ENCODE results near the gene CNBD2. TPM values are rescaled to one million over a fixed set of nuclear protein-coding genes. Genes with fewer than 3 reads are reported as not detected.
"Not testable (repeated sequence)": the region's sequence is repeated elsewhere in the genome, so short reads cannot be mapped to it uniquely, and the experiment has no call there.

Gene CNBD2
- total RNA-seq, 1 donor from 2014 or later: 4.6 TPM

GRCh38 chr20:35972462-35972861 lies 4.1 kb downstream of the CNBD2 start:
- intact Hi-C loops (cut with micrococcal nuclease): no loop called here

GRCh38 chr20:35974256-35974655 lies 5.9 kb downstream of the CNBD2 start:
- intact Hi-C loops (cut with micrococcal nuclease): no loop called here

- intact Hi-C loops (cut with micrococcal nuclease): no loop called here
Measured at GRCh38 chr20:35975576-35976373, 7.4 kb downstream of the CNBD2 start.

- intact Hi-C loops (cut with micrococcal nuclease): no loop called here
Measured at GRCh38 chr20:35978041-35978513, 9.7 kb downstream of the CNBD2 start.

- intact Hi-C loops (cut with micrococcal nuclease): no loop called here
Measured at GRCh38 chr20:35979544-35979943, 11.2 kb downstream of the CNBD2 start.

- intact Hi-C loops (cut with micrococcal nuclease): no loop called here
Measured at GRCh38 chr20:35981969-35982368, 13.6 kb downstream of the CNBD2 start.

- intact Hi-C loops (cut with micrococcal nuclease): no loop called here
Measured at GRCh38 chr20:35984382-35984781, 16.0 kb downstream of the CNBD2 start.

- intact Hi-C loops (cut with micrococcal nuclease): no loop called here
Measured at GRCh38 chr20:35985806-35986205, 17.4 kb downstream of the CNBD2 start.

- intact Hi-C loops (cut with micrococcal nuclease): no loop called here
Measured at GRCh38 chr20:35988910-35989463, 20.6 kb downstream of the CNBD2 start.

- intact Hi-C loops (cut with micrococcal nuclease): no loop called here
Measured at GRCh38 chr20:35991142-35991771, 22.9 kb downstream of the CNBD2 start.

- intact Hi-C loops (cut with micrococcal nuclease): loop anchor here (1.0 to 2.0 kb wide), 3 partner anchors 72 to 530 kb away; no protein-coding TSS in a partner anchor
Measured at GRCh38 chr20:35992713-35993335, 24.4 kb downstream of the CNBD2 start.

- intact Hi-C loops (cut with micrococcal nuclease): loop anchor here (1.0 kb wide), 4 partner anchors 41 to 444 kb away; partner anchors contain the start of gene SCAND1
Measured at GRCh38 chr20:35994994-35995453, 26.6 kb downstream of the CNBD2 start.

GRCh38 chr20:35996492-35996891 lies 28.1 kb downstream of the CNBD2 start:
- intact Hi-C loops (cut with micrococcal nuclease): not testable (repeated sequence)

- intact Hi-C loops (cut with micrococcal nuclease): not testable (repeated sequence)
Measured at GRCh38 chr20:36001331-36001730, 32.9 kb downstream of the CNBD2 start.

GRCh38 chr20:36002855-36003254 lies 34.5 kb downstream of the CNBD2 start:
- intact Hi-C loops (cut with micrococcal nuclease): no loop called here

GRCh38 chr20:36004045-36004444 lies 35.7 kb downstream of the CNBD2 start:
- intact Hi-C loops (cut with micrococcal nuclease): no loop called here

GRCh38 chr20:36008461-36009035 lies 40.2 kb downstream of the CNBD2 start:
- intact Hi-C loops (cut with micrococcal nuclease): no loop called here

GRCh38 chr20:36010076-36010475 lies 41.7 kb downstream of the CNBD2 start:
- intact Hi-C loops (cut with micrococcal nuclease): no loop called here

- intact Hi-C loops (cut with micrococcal nuclease): no loop called here
Measured at GRCh38 chr20:36010825-36011224, 42.4 kb downstream of the CNBD2 start.

GRCh38 chr20:36015806-36016403 lies 47.5 kb downstream of the CNBD2 start:
- intact Hi-C loops (cut with micrococcal nuclease): no loop called here
